ENCODE results near the gene ICAM3. TPM values are rescaled to one million over a fixed set of nuclear protein-coding genes. Genes with fewer than 3 reads are reported as not detected.

ICAM3 gene
- total and polyA plus RNA-seq, 10 of the 15 experiments (the other 5 are each of a cell fraction or from before 2014, with no cell fraction given), result 5.5 to 152 (median 90.7) TPM

GRCh38 chr19:10284960-10285278 lies 54.5 kb downstream of the ICAM3 start:
- SMC1A ChIA-PET (ENCODE audit: uncharacterized antibody, unreplicated experiment), result interaction anchor here (0.7 to 3.7 kb wide), 3 partner anchors 13 to 14 kb away, joined by 3 to 50 read pairs (median 4); partner anchors contain the start of gene ICAM1
- POLR2A ChIA-PET, result interaction anchor here (5.5 kb wide), 1 partner anchor 14 kb away, joined by 69 read pairs; the partner anchor contains the start of gene ICAM1
- RAD21 ChIA-PET (ENCODE audit: unreplicated experiment), result interaction anchor here (0.7 kb wide), 1 partner anchor 96 kb away, joined by 3 read pairs; the partner anchor contains the start of gene TYK2

More at GRCh38 chr19:10284960-10285278, 54.5 kb downstream of the ICAM3 start:
- no peaks in the 10 kb centered on the region for H3K9me3 ChIP-seq (replicated peaks; ENCODE audit: control insufficient read depth, insufficient read depth, low read length)
- peaks cover 27 to 30% of the 10 kb centered on the region in 2 experiments; a peak in 3 of 4 replicates for H3K36me3 ChIP-seq (ENCODE audit: control insufficient read depth in 2 of 2, insufficient read depth in 2 of 2, low read length in 1 of 2)
- peaks cover 50% of the 10 kb centered on the region for H3K4me1 ChIP-seq (ENCODE audit: control insufficient read depth, insufficient read depth, low read length)
- BruUV-seq (replicated peaks), result no TSS peak
- H2AFZ ChIP-seq (ENCODE audit: control insufficient read depth, low read depth, low read length), result no peak overlapping the region
- H3K79me2 ChIP-seq (ENCODE audit: control insufficient read depth, insufficient read depth, low read length), result peaks cover 5% of the 10 kb centered on the region
- H3K9ac ChIP-seq (ENCODE audit: control insufficient read depth, insufficient read depth, low read length), result no peak overlapping the region
- H3K27ac ChIP-seq (ENCODE audit: control insufficient read depth, insufficient read depth), result no peak overlapping the region
- DNase-seq (ENCODE audit: low read depth, low spot score) (no peak), FAIRE-seq (no peak), ATAC-seq (no peak)
- intact Hi-C loops (cut with micrococcal nuclease; ENCODE audit: unreplicated experiment), result no loop called here
- no peak overlapping the region for H3K4me3 ChIP-seq
- in situ Hi-C loops (cut with MboI), result no loop called here
- H3K27me3 ChIP-seq (replicated peaks in 1 of 2; ENCODE audit: control insufficient read depth in 2 of 2, insufficient read depth in 2 of 2, low read length in 1 of 2), result no peaks in the 10 kb centered on the region
- TF ChIP-seq ZNF24 (IDR thresholded peaks at IDR 0.05) (no peak), TCF3 (IDR thresholded peaks at IDR 0.05; ENCODE audit: borderline replicate concordance, insufficient read depth, low read depth, low read length) (no peak), MLLT1 (IDR thresholded peaks at IDR 0.05) (0 out of 2 replicates have a peak, but pooled peaks have one; percentile 17), BMI1 (IDR thresholded peaks at IDR 0.05; ENCODE audit: borderline replicate concordance) (no peak), POLR2A (IDR thresholded peaks at IDR 0.05; ENCODE audit: low read depth, low read length) (0 out of 2 replicates have a peak, but pooled peaks have one; percentile 56), SUPT20H (IDR thresholded peaks at IDR 0.05; ENCODE audit: borderline replicate concordance, control insufficient read depth, low read depth, low read length) (no peak), RCOR1 (conservative IDR thresholded peaks at IDR 0.05; ENCODE audit: low read depth, low read length) (no peak)
- TF ChIP-seq, protein P1, sequence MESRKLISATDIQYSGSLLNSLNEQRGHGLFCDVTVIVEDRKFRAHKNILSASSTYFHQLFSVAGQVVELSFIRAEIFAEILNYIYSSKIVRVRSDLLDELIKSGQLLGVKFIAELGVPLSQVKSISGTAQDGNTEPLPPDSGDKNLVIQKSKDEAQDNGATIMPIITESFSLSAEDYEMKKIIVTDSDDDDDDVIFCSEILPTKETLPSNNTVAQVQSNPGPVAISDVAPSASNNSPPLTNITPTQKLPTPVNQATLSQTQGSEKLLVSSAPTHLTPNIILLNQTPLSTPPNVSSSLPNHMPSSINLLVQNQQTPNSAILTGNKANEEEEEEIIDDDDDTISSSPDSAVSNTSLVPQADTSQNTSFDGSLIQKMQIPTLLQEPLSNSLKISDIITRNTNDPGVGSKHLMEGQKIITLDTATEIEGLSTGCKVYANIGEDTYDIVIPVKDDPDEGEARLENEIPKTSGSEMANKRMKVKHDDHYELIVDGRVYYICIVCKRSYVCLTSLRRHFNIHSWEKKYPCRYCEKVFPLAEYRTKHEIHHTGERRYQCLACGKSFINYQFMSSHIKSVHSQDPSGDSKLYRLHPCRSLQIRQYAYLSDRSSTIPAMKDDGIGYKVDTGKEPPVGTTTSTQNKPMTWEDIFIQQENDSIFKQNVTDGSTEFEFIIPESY (IDR thresholded peaks at IDR 0.05), result peak; percentile 58; the same call in 1 of the 2 replicates
- peaks cover 10% of the 10 kb centered on the region; the same call in 1 of the 2 replicates for H4K20me1 ChIP-seq (ENCODE audit: control insufficient read depth, insufficient read depth)
- H3K4me2 ChIP-seq (ENCODE audit: control insufficient read depth, insufficient read depth), result no peak overlapping the region
- CTCF ChIA-PET, result interaction anchor here (5.9 kb wide), 1 partner anchor 14 kb away, joined by 58 read pairs; the partner anchor contains the start of gene ICAM1
- WGBS (ENCODE audit: insufficient coverage, insufficient replicate concordance, low lambda C conversion rate, missing lambda C conversion rate), result 98% methylated on average over 13 of the region's 13 CpGs
